Measurements from ENCODE around the gene KISS1R.

KISS1R gene

GRCh38 chr19:920051-920864, 3.1 kb downstream of the KISS1R start:
- no peak for DNase-seq (ENCODE audit: low spot score)
- Histone ChIP-seq H3K27ac (no peak overlapping the region), H3K4me3 (peak overlapping the region; percentile 59)
- TF ChIP-seq CTCF (IDR thresholded peaks at IDR 0.05): no peak

GRCh38 chr19:924553-925086, 7.5 kb downstream of the KISS1R start:
- Histone ChIP-seq H3K27ac (peak overlapping the region in 1 of 2 donors; percentile 57), H3K4me3 (peak overlapping the region; percentile 78)
- no peak for DNase-seq (ENCODE audit: low spot score)
- TF ChIP-seq CTCF (IDR thresholded peaks at IDR 0.05): no peak

- Histone ChIP-seq H3K27ac (peak overlapping the region; percentile 57 to 70), H3K4me3 (peak overlapping the region; percentile 78)
- TF ChIP-seq CTCF (IDR thresholded peaks at IDR 0.05): no peak
- DNase-seq (ENCODE audit: low spot score): no peak
Observed at GRCh38 chr19:925087-925525, 8.0 kb downstream of the KISS1R start.

DNA sequence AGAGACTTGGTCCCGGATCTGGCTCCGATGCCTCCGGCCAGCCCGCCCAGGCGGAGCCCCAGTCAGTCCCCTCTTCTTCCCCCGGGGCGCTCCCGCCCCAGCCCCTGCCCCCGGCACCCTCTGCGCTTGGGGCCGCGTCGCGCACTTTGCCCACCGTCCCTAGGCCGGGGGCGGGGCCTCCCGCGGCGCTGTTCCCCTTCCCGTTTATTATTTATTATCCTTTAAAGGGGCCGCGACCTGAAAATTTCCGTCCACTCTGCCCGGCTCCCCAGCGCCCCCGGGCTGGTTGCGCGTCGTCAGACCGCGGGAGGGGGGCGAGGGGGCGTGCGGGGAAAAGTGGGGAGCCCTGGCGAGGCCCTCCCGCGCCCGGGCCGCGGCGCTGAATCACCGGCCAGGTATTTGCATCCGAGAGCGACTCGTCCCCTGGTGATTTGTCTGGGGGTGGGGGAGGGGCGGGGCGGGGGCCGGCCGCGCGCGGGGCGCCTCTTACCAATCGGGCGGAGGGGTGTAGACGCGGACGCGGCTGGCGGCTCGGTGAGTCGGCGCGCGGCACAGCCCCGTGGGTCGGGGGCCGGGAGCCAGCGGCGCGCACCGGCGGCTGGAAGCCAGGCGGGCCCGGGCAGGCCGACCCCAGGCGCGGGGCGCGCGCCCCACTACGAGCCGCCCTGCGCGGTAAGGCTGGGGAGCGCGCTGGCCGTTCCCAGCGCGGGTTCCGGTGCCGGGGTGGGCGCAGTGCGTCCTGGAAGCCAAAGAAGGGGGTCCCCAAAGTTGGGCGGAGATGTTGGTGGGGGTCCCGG, 8.6 kb downstream of the KISS1R start, which contains the start of gene ARID3A:
ARID3A (plus strand) TSS at position 510 of the 797 bp plus-strand sequence. CDS start 3,494 bp downstream, outside the sequence.
- TF ChIP-seq CTCF (IDR thresholded peaks at IDR 0.05): no peak
- Histone ChIP-seq H3K27ac (peak within 1 kb of the TSS; percentile 57 to 70), H3K4me3 (peak within 1 kb of the TSS; percentile 78)
- peak; percentile 90 for DNase-seq (ENCODE audit: low spot score)

DNA sequence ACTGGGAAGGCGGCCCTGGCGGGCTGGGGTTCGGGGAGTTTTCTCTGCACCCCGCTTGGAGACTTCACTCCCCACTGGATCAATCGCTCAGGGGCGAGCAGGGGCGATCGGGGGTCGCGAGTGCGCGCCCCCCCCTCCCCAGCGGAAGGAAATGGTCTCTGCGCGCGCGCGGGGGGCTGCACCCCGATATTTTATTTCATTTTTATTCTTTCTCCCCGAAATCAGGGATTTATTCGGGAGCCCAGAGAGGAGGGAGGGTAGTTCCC, 9.1 kb downstream of the KISS1R start:
- DNase-seq (ENCODE audit: low spot score): no peak
- H3K27ac ChIP-seq: peak overlapping the region; percentile 25 to 70
- no peak for TF ChIP-seq CTCF (IDR thresholded peaks at IDR 0.05)
- H3K4me3 ChIP-seq: peak overlapping the region; percentile 78

GRCh38 chr19:926589-927350, 9.6 kb downstream of the KISS1R start:
- Histone ChIP-seq H3K27ac (peak overlapping the region; percentile 25 to 70), H3K4me3 (peak overlapping the region; percentile 78)
- no peak for DNase-seq (ENCODE audit: low spot score)
- TF ChIP-seq CTCF (IDR thresholded peaks at IDR 0.05): no peak
